H9 (cell line): ENCODE data around the gene MAP3K7. TPM values are rescaled to one million over a fixed set of nuclear protein-coding genes. Genes with fewer than 3 reads are reported as not detected.

Experiments
- DNase-seq: peaks from one replicate; pipeline ENCODE4 v3.0.0-alpha.2; 2017
- H2AFZ ChIP-seq: one replicate; pipeline ENCODE4 v1.6.1; 2013; ENCODE audit warnings: mild to moderate bottlenecking, low read length, control low read depth, moderate library complexity
- H2AK5ac ChIP-seq: 2 replicates; pipeline ENCODE4 v1.6.1; 2013; ENCODE audit warnings: low read length, control low read depth, mixed read lengths; ENCODE audit not compliant: insufficient read length
- H2BK120ac ChIP-seq: one replicate; pipeline ENCODE4 v1.6.1; 2013; ENCODE audit warnings: low read depth, mild to moderate bottlenecking, low read length, control low read depth, inconsistent platforms; ENCODE audit not compliant: poor library complexity, severe bottlenecking
- H2BK12ac ChIP-seq: 2 replicates; pipeline ENCODE4 v1.6.1; 2013; ENCODE audit warnings: low read length, control low read depth, mixed read lengths, low read depth; ENCODE audit not compliant: insufficient read length
- H2BK15ac ChIP-seq: 2 replicates; pipeline ENCODE4 v1.6.1; 2013; ENCODE audit warnings: low read depth, low read length, control low read depth
- H2BK20ac ChIP-seq: one replicate; pipeline ENCODE4 v1.6.1; 2013; ENCODE audit warnings: low read depth, mild to moderate bottlenecking, low read length, control low read depth, inconsistent platforms; ENCODE audit not compliant: poor library complexity, severe bottlenecking
- H2BK5ac ChIP-seq: 2 replicates; pipeline ENCODE4 v1.6.1; 2013; ENCODE audit warnings: low read length, control low read depth, mixed read lengths; ENCODE audit not compliant: insufficient read length
- H3K14ac ChIP-seq: 2 replicates; pipeline ENCODE4 v1.6.1; 2013; ENCODE audit warnings: low read length, control low read depth; ENCODE audit not compliant: insufficient read depth
- H3K18ac ChIP-seq: 2 replicates; pipeline ENCODE4 v1.6.1; 2013; ENCODE audit warnings: low read depth, mild to moderate bottlenecking, mixed read lengths, low read length, control low read depth; ENCODE audit not compliant: insufficient read length
- H3K23ac ChIP-seq: 2 replicates; pipeline ENCODE4 v1.6.1; 2013; ENCODE audit warnings: low read length, control low read depth, mixed read lengths, low read depth; ENCODE audit not compliant: insufficient read length
- H3K23me2 ChIP-seq: 2 replicates; pipeline ENCODE4 v1.6.1; 2013; ENCODE audit warnings: low read depth, mild to moderate bottlenecking, mixed read lengths, low read length, control low read depth; ENCODE audit not compliant: insufficient read length, poor library complexity, severe bottlenecking
- H3K27ac ChIP-seq: 2 replicates; pipeline ENCODE4 v1.5.1; 2013; ENCODE audit warnings: low read length, control low read depth, mixed read lengths, low read depth; ENCODE audit not compliant: insufficient read length
- H3K27me3 ChIP-seq: 2 replicates; pipeline ENCODE4 v1.6.1; 2013; ENCODE audit warnings: low read length, control low read depth, inconsistent platforms; ENCODE audit not compliant: insufficient read depth
- H3K4ac ChIP-seq: 2 replicates; pipeline ENCODE4 v1.6.1; 2013; ENCODE audit warnings: low read depth, mild to moderate bottlenecking, control low read depth, inconsistent platforms, low read length, moderate library complexity
- H3K4me1 ChIP-seq: 2 replicates; pipeline ENCODE4 v1.6.1; 2013; ENCODE audit warnings: low read length, control low read depth, inconsistent platforms; ENCODE audit not compliant: insufficient read depth
- H3K4me2 ChIP-seq: 2 replicates; pipeline ENCODE4 v1.6.1; 2013; ENCODE audit warnings: low read length, control low read depth, mixed read lengths; ENCODE audit not compliant: insufficient read length, insufficient read depth
- H3K56ac ChIP-seq: 2 replicates; pipeline ENCODE4 v1.6.1; 2013; ENCODE audit warnings: low read depth, mild to moderate bottlenecking, mixed read lengths, low read length, control low read depth; ENCODE audit not compliant: insufficient read length
- H3K79me1 ChIP-seq: 2 replicates; pipeline ENCODE4 v1.6.1; 2013; ENCODE audit warnings: low read depth, mild to moderate bottlenecking, moderate library complexity, low read length, control low read depth, inconsistent platforms; ENCODE audit not compliant: insufficient read depth, poor library complexity, severe bottlenecking
- H3K79me2 ChIP-seq: 2 replicates; pipeline ENCODE4 v1.6.1; 2013; ENCODE audit warnings: low read length, control low read depth, inconsistent platforms; ENCODE audit not compliant: insufficient read depth
- H3K9ac ChIP-seq: 2 replicates; pipeline ENCODE4 v1.6.1; 2013; ENCODE audit warnings: low read length, control low read depth, mixed read lengths; ENCODE audit not compliant: insufficient read length; ENCODE audit errors: extremely low read depth
- H3K9me3 ChIP-seq: one replicate; pipeline ENCODE4 v1.6.1; 2013; ENCODE audit warnings: low read depth, low read length, inconsistent platforms; ENCODE audit not compliant: control insufficient read depth
- H3T11ph ChIP-seq: one replicate; pipeline ENCODE4 v1.6.1; 2013; ENCODE audit warnings: mild to moderate bottlenecking, low read length, control low read depth, inconsistent platforms
- H4K20me1 ChIP-seq: one replicate; pipeline ENCODE4 v1.6.1; 2013; ENCODE audit not compliant: control insufficient read depth, insufficient read length, insufficient read depth
- H4K5ac ChIP-seq: 2 replicates; pipeline ENCODE4 v1.6.1; 2013; ENCODE audit warnings: low read depth, mild to moderate bottlenecking, mixed read lengths, low read length, control low read depth; ENCODE audit not compliant: insufficient read length
- H4K8ac ChIP-seq: replicated peaks from 2 replicates; pipeline ENCODE4 v1.6.1; 2013; ENCODE audit warnings: low read length, control low read depth, mixed read lengths, low read depth; ENCODE audit not compliant: insufficient read length
- H4K91ac ChIP-seq: 2 replicates; pipeline ENCODE4 v1.6.1; 2013; ENCODE audit warnings: low read depth, mild to moderate bottlenecking, moderate library complexity, mixed read lengths, low read length, control low read depth; ENCODE audit not compliant: insufficient read length
- H3K27ac Mint-ChIP-seq, 3 experiments: 2 replicates in 2 of 3; 3 replicates in 1 of 3; pipeline ENCODE4 v1.8.0; 2020 to 2021; ENCODE audit warnings: mixed read lengths in 3 of 3, mild to moderate bottlenecking in 1 of 3, moderate library complexity in 1 of 3
- H3K27me3 Mint-ChIP-seq: 2 replicates; pipeline ENCODE4 v1.8.0; 2021; ENCODE audit warnings: low read depth, mild to moderate bottlenecking, moderate library complexity, mixed read lengths
- H3K36me3 Mint-ChIP-seq, 3 experiments: 2 replicates in 2 of 3; 3 replicates in 1 of 3; pipeline ENCODE4 v1.8.0; 2020 to 2021; ENCODE audit warnings: low read depth in 3 of 3, mixed read lengths in 3 of 3; ENCODE audit not compliant: insufficient read depth in 1 of 3
- H3K4me1 Mint-ChIP-seq, 2 experiments: 2 replicates each; pipeline ENCODE4 v1.8.0; 2020; ENCODE audit warnings: mixed read lengths in 2 of 2
- H3K4me3 Mint-ChIP-seq, 2 experiments: 2 replicates in 1 of 2; 3 replicates in 1 of 2; pipeline ENCODE4 v1.8.0; 2020 to 2021; ENCODE audit warnings: mild to moderate bottlenecking in 2 of 2, mixed read lengths in 2 of 2, moderate library complexity in 1 of 2
- H3K9me3 Mint-ChIP-seq, 2 experiments: 2 replicates in 1 of 2; 3 replicates in 1 of 2; pipeline ENCODE4 v1.8.0; 2020; ENCODE audit warnings: mild to moderate bottlenecking in 2 of 2, mixed read lengths in 2 of 2, moderate library complexity in 1 of 2
- WGBS: extraction: QIAGEN DNeasy Blood & Tissue Kit; methylation state at CpG from one replicate; pipeline ENCODE4 v1.1.7; 2013; ENCODE audit warnings: missing lambda C conversion rate, low lambda C conversion rate, mixed read lengths; ENCODE audit not compliant: insufficient read length; ENCODE audit errors: extremely low coverage; 5-methylcytosine and 5-hydroxymethylcytosine counted together
- total RNA-seq: library from RNA; stranded (reverse); gene quantifications from 2 replicates; pipeline ENCODE4 v1.2.1, GENCODE V29; 2021
- TF ChIP-seq, protein P1 (sequence below): fragments of 200-600 bp; sonication (generic); conservative IDR thresholded peaks from 3 replicates; pipeline ENCODE4 v1.8.0; 2021; ENCODE audit warnings: antibody characterized with exemption, mild to moderate bottlenecking

The MAP3K7 gene
- total RNA-seq, 1 experiment from 2014 or later: 31.3 TPM

DNA sequence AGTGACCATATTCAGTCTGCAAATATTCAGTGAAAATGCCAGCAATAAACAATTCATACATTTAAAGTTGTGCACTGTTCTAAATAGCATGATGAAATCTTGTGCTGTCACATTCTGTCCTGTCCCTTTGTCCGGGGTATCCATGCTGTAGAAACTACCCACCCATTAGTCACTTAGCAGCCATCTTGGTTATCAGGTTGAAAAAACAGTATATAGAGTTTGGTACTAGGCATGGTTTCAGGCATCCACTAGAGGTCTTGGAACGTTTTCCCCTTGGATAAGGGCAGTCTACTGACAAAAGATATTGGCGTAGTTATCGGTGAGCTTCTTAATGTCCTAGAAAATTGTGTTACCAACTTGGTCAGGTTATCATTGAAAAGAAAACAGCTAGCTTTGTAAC is 12.3 kb upstream of the MAP3K7 start:
- Histone ChIP-seq H3K9me3 (no peaks in the 10 kb centered on the region), H2BK12ac (no peak overlapping the region), H3K4me1 (peaks cover 2% of the 10 kb centered on the region; the same call in 1 of the 2 replicates), H3K9ac (no peak overlapping the region), H2AFZ (no peak overlapping the region), H3K18ac (no peak overlapping the region), H3T11ph (no peak overlapping the region), H4K20me1 (no peaks in the 10 kb centered on the region), H2AK5ac (no peak overlapping the region), H3K27me3 (no peaks in the 10 kb centered on the region), H2BK20ac (no peak overlapping the region), H3K23me2 (no peaks in the 10 kb centered on the region), H3K27ac (no peak overlapping the region), H4K8ac (no peak overlapping the region), H3K4me2 (no peak overlapping the region), H3K23ac (no peak overlapping the region), H2BK15ac (no peak overlapping the region), H3K79me1 (no peaks in the 10 kb centered on the region), H4K91ac (no peak overlapping the region), H3K79me2 (no peaks in the 10 kb centered on the region), H3K14ac (no peak overlapping the region), H3K4ac (no peak overlapping the region), H2BK120ac (no peak overlapping the region), H3K56ac (no peak overlapping the region), H2BK5ac (no peak overlapping the region), H4K5ac (no peak overlapping the region)
- no peak overlapping the region for H3K4me3 Mint-ChIP-seq
- TF ChIP-seq, protein P1, sequence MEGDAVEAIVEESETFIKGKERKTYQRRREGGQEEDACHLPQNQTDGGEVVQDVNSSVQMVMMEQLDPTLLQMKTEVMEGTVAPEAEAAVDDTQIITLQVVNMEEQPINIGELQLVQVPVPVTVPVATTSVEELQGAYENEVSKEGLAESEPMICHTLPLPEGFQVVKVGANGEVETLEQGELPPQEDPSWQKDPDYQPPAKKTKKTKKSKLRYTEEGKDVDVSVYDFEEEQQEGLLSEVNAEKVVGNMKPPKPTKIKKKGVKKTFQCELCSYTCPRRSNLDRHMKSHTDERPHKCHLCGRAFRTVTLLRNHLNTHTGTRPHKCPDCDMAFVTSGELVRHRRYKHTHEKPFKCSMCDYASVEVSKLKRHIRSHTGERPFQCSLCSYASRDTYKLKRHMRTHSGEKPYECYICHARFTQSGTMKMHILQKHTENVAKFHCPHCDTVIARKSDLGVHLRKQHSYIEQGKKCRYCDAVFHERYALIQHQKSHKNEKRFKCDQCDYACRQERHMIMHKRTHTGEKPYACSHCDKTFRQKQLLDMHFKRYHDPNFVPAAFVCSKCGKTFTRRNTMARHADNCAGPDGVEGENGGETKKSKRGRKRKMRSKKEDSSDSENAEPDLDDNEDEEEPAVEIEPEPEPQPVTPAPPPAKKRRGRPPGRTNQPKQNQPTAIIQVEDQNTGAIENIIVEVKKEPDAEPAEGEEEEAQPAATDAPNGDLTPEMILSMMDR: no peak
- peaks cover 7 to 14% of the 10 kb centered on the region in 2 experiments for H3K4me1 Mint-ChIP-seq
- H3K27ac Mint-ChIP-seq: no peak overlapping the region
- H3K27me3 Mint-ChIP-seq: peaks cover 6% of the 10 kb centered on the region
- no peaks in the 10 kb centered on the region for H3K9me3 Mint-ChIP-seq
- no CpG with 5 or more reads among the region's 4 CpGs for WGBS
- no peaks in the 10 kb centered on the region for H3K36me3 Mint-ChIP-seq
- DNase-seq: no peak
